Endodermal cell (in vitro differentiated cells): ENCODE measurements around the gene CDHR1. TPM values are rescaled to one million over a fixed set of nuclear protein-coding genes. Genes with fewer than 3 reads are reported as not detected.

Experiments used
- DNase-seq: peaks from one replicate; pipeline ENCODE4 v3.0.0-alpha.2; 2017
- H3K27ac ChIP-seq: 2 replicates; pipeline ENCODE4 v1.5.1; 2013; ENCODE audit warnings: mild to moderate bottlenecking, low read depth, low read length, moderate library complexity
- H3K27me3 ChIP-seq: 2 replicates; pipeline ENCODE4 v1.6.1; 2013; ENCODE audit warnings: mild to moderate bottlenecking, low read length, moderate library complexity; ENCODE audit not compliant: insufficient read depth, control insufficient read depth, poor library complexity, severe bottlenecking
- H3K36me3 ChIP-seq: 2 replicates; pipeline ENCODE4 v1.7.0; 2013; ENCODE audit warnings: mild to moderate bottlenecking, low read length, moderate library complexity; ENCODE audit not compliant: control insufficient read depth, insufficient read depth
- H3K4me1 ChIP-seq: one replicate; pipeline ENCODE4 v1.7.0; 2013; ENCODE audit warnings: low read length; ENCODE audit not compliant: control insufficient read depth, insufficient read depth
- H3K4me3 ChIP-seq: 2 replicates; pipeline ENCODE4 v1.5.1; 2013; ENCODE audit warnings: mild to moderate bottlenecking, low read length, moderate library complexity
- H3K9ac ChIP-seq: 2 replicates; pipeline ENCODE4 v1.6.1; 2013; ENCODE audit warnings: mild to moderate bottlenecking, low read length, moderate library complexity; ENCODE audit not compliant: poor library complexity, severe bottlenecking; ENCODE audit errors: extremely low read depth
- H3K9me3 ChIP-seq: 2 replicates; pipeline ENCODE4 v1.6.1; 2013; ENCODE audit warnings: mild to moderate bottlenecking, low read length, moderate library complexity; ENCODE audit not compliant: control insufficient read depth
- H3K27ac Mint-ChIP-seq: 2 replicates; pipeline ENCODE4 v1.8.0; 2020; ENCODE audit warnings: mixed read lengths
- H3K27me3 Mint-ChIP-seq: 2 replicates; pipeline ENCODE4 v1.8.0; 2021; ENCODE audit warnings: mild to moderate bottlenecking, mixed read lengths; ENCODE audit not compliant: insufficient read depth
- H3K36me3 Mint-ChIP-seq: 2 replicates; pipeline ENCODE4 v1.8.0; 2020; ENCODE audit warnings: low read depth, mixed read lengths
- H3K4me1 Mint-ChIP-seq: 2 replicates; pipeline ENCODE4 v1.8.0; 2020; ENCODE audit warnings: mixed read lengths
- H3K4me3 Mint-ChIP-seq: 2 replicates; pipeline ENCODE4 v1.8.0; 2020; ENCODE audit warnings: mild to moderate bottlenecking, moderate library complexity, mixed read lengths
- H3K9me3 Mint-ChIP-seq: 2 replicates; pipeline ENCODE4 v1.8.0; 2020; ENCODE audit warnings: mild to moderate bottlenecking, mixed read lengths
- WGBS, 2 experiments: methylation state at CpG; one replicate each; pipeline versions ENCODE4 v1.1.5 to v1.1.7; 2013; ENCODE audit warnings: missing lambda C conversion rate in 2 of 2, mixed read lengths in 1 of 2; ENCODE audit not compliant: insufficient coverage in 1 of 2, insufficient read length in 1 of 2; 5-methylcytosine and 5-hydroxymethylcytosine counted together
- total RNA-seq, 2 donors: library from RNA; stranded (reverse); fragmentation: NEBNext Ultra II Directional in 1 of 2; extraction: Animal tissue kit (Norgen Biotek cat#: 25700) in 1 of 2; gene quantifications; 2 replicates in 1 of 2; 3 replicates in 1 of 2; pipeline ENCODE4 v1.2.1, GENCODE V29; 2021
- TF ChIP-seq, protein P1 (sequence below): fragments of 200-600 bp; sonication (generic); conservative IDR thresholded peaks from 2 replicates; pipeline ENCODE4 v1.5.0; 2021; ENCODE audit warnings: antibody characterized with exemption, mild to moderate bottlenecking

The CDHR1 gene
- total RNA-seq, 2 donors from 2014 or later, result 0.77 to 4.1 TPM

GRCh38 chr10:84241185-84241790 is 47.0 kb downstream of the CDHR1 start, which contains the start of gene LRIT1:
TSS of gene LRIT1 (minus strand) at chr10:84241546. CDS start at chr10:84241439, 107 bp downstream.
- H3K36me3 Mint-ChIP-seq, result no peaks in the 10 kb centered on the region
- H3K27ac Mint-ChIP-seq, result no peak within 1 kb of the TSS
- Histone ChIP-seq H3K27ac (no peak within 1 kb of the TSS), H3K4me3 (no peak within 1 kb of the TSS), H3K9me3 (no peaks in the 10 kb centered on the region), H3K4me1 (no peaks in the 10 kb centered on the region), H3K27me3 (no peaks in the 10 kb centered on the region), H3K9ac (no peak within 1 kb of the TSS), H3K36me3 (no peaks in the 10 kb centered on the region)
- H3K4me3 Mint-ChIP-seq, result no peak within 1 kb of the TSS
- H3K27me3 Mint-ChIP-seq, result peaks cover 39% of the 10 kb centered on the region
- peaks cover 4% of the 10 kb centered on the region for H3K4me1 Mint-ChIP-seq
- H3K9me3 Mint-ChIP-seq, result no peaks in the 10 kb centered on the region
- no peak for DNase-seq
- 85 to 100% methylated on average over 1 to 13 of the region's 13 CpGs for WGBS, 2 experiments
- TF ChIP-seq, protein P1, sequence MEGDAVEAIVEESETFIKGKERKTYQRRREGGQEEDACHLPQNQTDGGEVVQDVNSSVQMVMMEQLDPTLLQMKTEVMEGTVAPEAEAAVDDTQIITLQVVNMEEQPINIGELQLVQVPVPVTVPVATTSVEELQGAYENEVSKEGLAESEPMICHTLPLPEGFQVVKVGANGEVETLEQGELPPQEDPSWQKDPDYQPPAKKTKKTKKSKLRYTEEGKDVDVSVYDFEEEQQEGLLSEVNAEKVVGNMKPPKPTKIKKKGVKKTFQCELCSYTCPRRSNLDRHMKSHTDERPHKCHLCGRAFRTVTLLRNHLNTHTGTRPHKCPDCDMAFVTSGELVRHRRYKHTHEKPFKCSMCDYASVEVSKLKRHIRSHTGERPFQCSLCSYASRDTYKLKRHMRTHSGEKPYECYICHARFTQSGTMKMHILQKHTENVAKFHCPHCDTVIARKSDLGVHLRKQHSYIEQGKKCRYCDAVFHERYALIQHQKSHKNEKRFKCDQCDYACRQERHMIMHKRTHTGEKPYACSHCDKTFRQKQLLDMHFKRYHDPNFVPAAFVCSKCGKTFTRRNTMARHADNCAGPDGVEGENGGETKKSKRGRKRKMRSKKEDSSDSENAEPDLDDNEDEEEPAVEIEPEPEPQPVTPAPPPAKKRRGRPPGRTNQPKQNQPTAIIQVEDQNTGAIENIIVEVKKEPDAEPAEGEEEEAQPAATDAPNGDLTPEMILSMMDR, result no peak

- Mint-ChIP-seq H3K27me3 (peaks cover 18% of the 10 kb centered on the region), H3K36me3 (no peaks in the 10 kb centered on the region), H3K9me3 (no peaks in the 10 kb centered on the region), H3K4me1 (peaks cover 4% of the 10 kb centered on the region), H3K4me3 (no peak overlapping the region), H3K27ac (no peak overlapping the region)
- no peaks in the 10 kb centered on the region for H3K4me1 ChIP-seq
- H3K36me3 ChIP-seq, result no peaks in the 10 kb centered on the region
- no peak overlapping the region for H3K27ac ChIP-seq
- H3K9me3 ChIP-seq, result no peaks in the 10 kb centered on the region
- no peak overlapping the region for H3K9ac ChIP-seq
- 92 to 100% methylated on average over 3 of the region's 3 CpGs for WGBS, 2 experiments
- TF ChIP-seq, protein P1, result no peak
- H3K4me3 ChIP-seq, result no peak overlapping the region
- DNase-seq, result no peak
- H3K27me3 ChIP-seq, result no peaks in the 10 kb centered on the region
These were observed 49.4 kb downstream of the CDHR1 start for GRCh38 chr10:84243759-84244158.

DNA sequence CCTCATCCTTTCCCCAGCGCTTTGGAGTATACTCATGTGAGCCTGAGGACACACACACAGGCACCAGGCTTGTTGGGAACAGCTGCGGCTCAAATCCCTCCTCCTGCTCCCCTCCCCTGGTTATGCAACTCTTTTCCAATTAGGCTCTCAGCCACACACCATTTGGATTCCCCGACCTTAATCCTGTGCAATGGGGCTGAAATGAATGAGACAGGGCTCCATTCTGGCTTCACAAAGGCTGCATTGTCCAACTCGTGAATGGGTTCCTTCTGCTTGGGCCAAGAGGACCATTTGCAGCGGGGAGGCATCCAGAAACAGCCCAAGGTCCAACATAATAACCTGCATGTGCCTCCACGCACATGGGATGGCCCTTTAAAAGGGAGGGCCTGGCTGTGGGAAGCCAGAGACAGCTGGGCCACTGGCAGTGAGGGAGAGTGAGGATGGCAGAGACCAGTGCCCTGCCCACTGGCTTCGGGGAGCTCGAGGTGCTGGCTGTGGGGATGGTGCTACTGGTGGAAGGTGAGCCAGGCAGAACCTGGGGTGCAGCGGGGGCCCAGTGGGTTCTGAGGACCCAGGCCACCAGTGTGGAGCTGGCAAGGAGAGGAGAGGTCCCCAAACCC is 50.4 kb downstream of the CDHR1 start, which contains the start of gene RGR:
TSS of gene RGR (plus strand) at position 403 of the 620 bp plus-strand sequence. CDS start at position 441, 38 bp downstream.
- WGBS, 2 experiments, result 80 to 83% methylated on average over 6 to 9 of the region's 9 CpGs
- Histone ChIP-seq H3K4me1 (no peaks in the 10 kb centered on the region), H3K27ac (peak within 1 kb of the TSS; percentile 6), H3K36me3 (no peaks in the 10 kb centered on the region), H3K9ac (no peak within 1 kb of the TSS), H3K4me3 (no peak within 1 kb of the TSS), H3K9me3 (no peaks in the 10 kb centered on the region), H3K27me3 (no peaks in the 10 kb centered on the region)
- no peak for DNase-seq
- no peaks in the 10 kb centered on the region for H3K9me3 Mint-ChIP-seq
- H3K4me1 Mint-ChIP-seq, result peaks cover 4% of the 10 kb centered on the region
- no peak within 1 kb of the TSS for H3K4me3 Mint-ChIP-seq
- TF ChIP-seq, protein P1, result no peak
- no peaks in the 10 kb centered on the region for H3K36me3 Mint-ChIP-seq
- H3K27me3 Mint-ChIP-seq, result peaks cover 12% of the 10 kb centered on the region
- H3K27ac Mint-ChIP-seq, result no peak within 1 kb of the TSS
